ENCODE measurements around the gene CRADD.

CRADD gene

GRCh38 chr12:93789767-93790166 is 112.6 kb downstream of the CRADD start:
- H3K4me3 ChIP-seq (replicated peaks; ENCODE audit: insufficient read depth, low read length): no peak overlapping the region
- no peak for DNase-seq (ENCODE audit: low read depth in 1 of 2, low spot score in 1 of 2)
- no peak for TF ChIP-seq POLR2AphosphoS5 (IDR thresholded peaks at IDR 0.05; ENCODE audit: low read depth)
- TF ChIP-seq REST (IDR thresholded peaks at IDR 0.05; ENCODE audit: insufficient replicate concordance, low read depth): no peak
- TF ChIP-seq SPI1 (IDR thresholded peaks at IDR 0.05; ENCODE audit: borderline replicate concordance, low read depth): no peak
- no peak for TF ChIP-seq CTCF (IDR thresholded peaks at IDR 0.05; ENCODE audit: insufficient read depth, low read length)
- TF ChIP-seq GABPA (IDR thresholded peaks at IDR 0.05; ENCODE audit: low read depth): no peak
- H3K27ac ChIP-seq (replicated peaks): no peak overlapping the region
- H3K27me3 ChIP-seq (ENCODE audit: insufficient read depth, poor library complexity, severe bottlenecking): no peaks in the 10 kb centered on the region

- DNase-seq (ENCODE audit: low read depth in 1 of 2, low spot score in 1 of 2): no peak
- H3K27me3 ChIP-seq (ENCODE audit: insufficient read depth, poor library complexity, severe bottlenecking): no peaks in the 10 kb centered on the region
- H3K27ac ChIP-seq (replicated peaks): no peak overlapping the region
- TF ChIP-seq POLR2AphosphoS5 (IDR thresholded peaks at IDR 0.05; ENCODE audit: low read depth): no peak
- no peak for TF ChIP-seq CTCF (IDR thresholded peaks at IDR 0.05; ENCODE audit: insufficient read depth, low read length)
- TF ChIP-seq SPI1 (IDR thresholded peaks at IDR 0.05; ENCODE audit: borderline replicate concordance, low read depth): no peak
- no peak for TF ChIP-seq REST (IDR thresholded peaks at IDR 0.05; ENCODE audit: insufficient replicate concordance, low read depth)
- TF ChIP-seq GABPA (IDR thresholded peaks at IDR 0.05; ENCODE audit: low read depth): no peak
- H3K4me3 ChIP-seq (replicated peaks; ENCODE audit: insufficient read depth, low read length): no peak overlapping the region
Observed at GRCh38 chr12:93790472-93791152, 113.4 kb downstream of the CRADD start.

GRCh38 chr12:93793007-93793406 is 115.8 kb downstream of the CRADD start:
- Histone ChIP-seq H3K27ac (replicated peaks) (no peak overlapping the region), H3K27me3 (ENCODE audit: insufficient read depth, poor library complexity, severe bottlenecking) (no peaks in the 10 kb centered on the region), H3K4me3 (replicated peaks; ENCODE audit: insufficient read depth, low read length) (no peak overlapping the region)
- DNase-seq (ENCODE audit: low read depth in 1 of 2, low spot score in 1 of 2): no peak
- TF ChIP-seq SPI1 (IDR thresholded peaks at IDR 0.05; ENCODE audit: borderline replicate concordance, low read depth): no peak
- no peak for TF ChIP-seq CTCF (IDR thresholded peaks at IDR 0.05; ENCODE audit: insufficient read depth, low read length)
- no peak for TF ChIP-seq REST (IDR thresholded peaks at IDR 0.05; ENCODE audit: insufficient replicate concordance, low read depth)
- TF ChIP-seq POLR2AphosphoS5 (IDR thresholded peaks at IDR 0.05; ENCODE audit: low read depth): no peak
- TF ChIP-seq GABPA (IDR thresholded peaks at IDR 0.05; ENCODE audit: low read depth): no peak
